A549 (cell line): ENCODE measurements around the gene CCDC63.

ENCODE experiments used
- CEBPB ChIP-seq, 2 experiments: fragments of >200 bp in 1 of 2; sonication (Bioruptor Twin) in 1 of 2; formaldehyde crosslinking in 1 of 2; IDR thresholded peaks; 2 replicates each; pipeline ENCODE4 v1.6.1; 2012 to 2016
- HOXB5 ChIP-seq: fragments of 250-450 bp; sonication (Bioruptor Pico); IDR thresholded peaks from 2 replicates; pipeline ENCODE4 v1.5.0; 2020; ENCODE audit warnings: mild to moderate bottlenecking, moderate library complexity
- PHF8 ChIP-seq: fragments of 200-600 bp; sonication (generic); IDR thresholded peaks from 2 replicates; pipeline ENCODE4 v1.6.1; 2016; ENCODE audit warnings: low read depth, mild to moderate bottlenecking, antibody characterized with exemption, moderate library complexity, borderline replicate concordance
- POLR2A ChIP-seq: IDR thresholded peaks from 2 replicates; pipeline ENCODE4 v1.6.1; 2012; ENCODE audit warnings: mild to moderate bottlenecking, low read length
- RFX5 ChIP-seq: fragments of 450-650 bp; IDR thresholded peaks from 2 replicates; pipeline ENCODE4 v1.7.1; 2014; ENCODE audit warnings: antibody characterized with exemption, mild to moderate bottlenecking, moderate library complexity
- ZSCAN20 ChIP-seq: fragments of 250-450 bp; sonication (Bioruptor Pico); IDR thresholded peaks from 2 replicates; pipeline ENCODE4 v1.8.0; 2022; ENCODE audit warnings: mild to moderate bottlenecking, moderate library complexity
- TF ChIP-seq, protein P1 (sequence below): fragments of >200 bp; sonication (Bioruptor Twin); formaldehyde crosslinking; IDR thresholded peaks from 3 replicates; pipeline ENCODE4 v1.5.1; 2016
- TF ChIP-seq, protein P2 (sequence below): fragments of 450-650 bp; IDR thresholded peaks from 2 replicates; pipeline ENCODE4 v1.6.1; 2014; ENCODE audit warnings: antibody characterized with exemption
- TF ChIP-seq, protein P3 (sequence below): IDR thresholded peaks from 2 replicates; pipeline ENCODE4 v1.6.1; 2012
- TF ChIP-seq, protein P4 (sequence below): IDR thresholded peaks from 2 replicates; pipeline ENCODE4 v1.6.1; 2012; ENCODE audit warnings: low read depth, borderline replicate concordance

DNA sequence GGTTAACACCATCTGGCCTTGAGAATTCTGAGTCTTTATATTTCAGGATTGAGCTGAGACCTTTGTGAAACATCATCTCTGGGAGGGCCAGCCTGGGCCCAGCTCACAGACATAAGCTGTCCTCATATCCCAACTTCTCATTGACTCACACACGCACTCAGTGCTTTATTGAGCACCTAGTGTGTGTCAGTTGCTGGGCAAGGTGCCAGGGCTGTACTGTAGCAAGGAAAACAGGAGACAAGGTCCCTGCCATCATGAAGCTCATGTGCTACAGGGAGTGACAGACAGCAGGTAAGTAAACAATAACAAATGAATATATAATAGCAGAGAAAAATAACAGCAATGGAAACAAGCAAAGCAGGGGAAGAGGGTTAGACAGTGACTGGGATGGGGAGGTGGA lies 30.5 kb upstream of the CCDC63 start:
- TF ChIP-seq ZSCAN20 (CRISPR knock-in tag) (no peak), POLR2A (no peak), RFX5 (no peak), CEBPB (IDR thresholded peaks at IDR 0.05) (no peak), HOXB5 (no peak), PHF8 (no peak)
- TF ChIP-seq, protein P1, sequence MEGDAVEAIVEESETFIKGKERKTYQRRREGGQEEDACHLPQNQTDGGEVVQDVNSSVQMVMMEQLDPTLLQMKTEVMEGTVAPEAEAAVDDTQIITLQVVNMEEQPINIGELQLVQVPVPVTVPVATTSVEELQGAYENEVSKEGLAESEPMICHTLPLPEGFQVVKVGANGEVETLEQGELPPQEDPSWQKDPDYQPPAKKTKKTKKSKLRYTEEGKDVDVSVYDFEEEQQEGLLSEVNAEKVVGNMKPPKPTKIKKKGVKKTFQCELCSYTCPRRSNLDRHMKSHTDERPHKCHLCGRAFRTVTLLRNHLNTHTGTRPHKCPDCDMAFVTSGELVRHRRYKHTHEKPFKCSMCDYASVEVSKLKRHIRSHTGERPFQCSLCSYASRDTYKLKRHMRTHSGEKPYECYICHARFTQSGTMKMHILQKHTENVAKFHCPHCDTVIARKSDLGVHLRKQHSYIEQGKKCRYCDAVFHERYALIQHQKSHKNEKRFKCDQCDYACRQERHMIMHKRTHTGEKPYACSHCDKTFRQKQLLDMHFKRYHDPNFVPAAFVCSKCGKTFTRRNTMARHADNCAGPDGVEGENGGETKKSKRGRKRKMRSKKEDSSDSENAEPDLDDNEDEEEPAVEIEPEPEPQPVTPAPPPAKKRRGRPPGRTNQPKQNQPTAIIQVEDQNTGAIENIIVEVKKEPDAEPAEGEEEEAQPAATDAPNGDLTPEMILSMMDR = no peak
- TF ChIP-seq, protein P2, sequence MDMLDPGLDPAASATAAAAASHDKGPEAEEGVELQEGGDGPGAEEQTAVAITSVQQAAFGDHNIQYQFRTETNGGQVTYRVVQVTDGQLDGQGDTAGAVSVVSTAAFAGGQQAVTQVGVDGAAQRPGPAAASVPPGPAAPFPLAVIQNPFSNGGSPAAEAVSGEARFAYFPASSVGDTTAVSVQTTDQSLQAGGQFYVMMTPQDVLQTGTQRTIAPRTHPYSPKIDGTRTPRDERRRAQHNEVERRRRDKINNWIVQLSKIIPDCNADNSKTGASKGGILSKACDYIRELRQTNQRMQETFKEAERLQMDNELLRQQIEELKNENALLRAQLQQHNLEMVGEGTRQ = no peak
- TF ChIP-seq, protein P3, sequence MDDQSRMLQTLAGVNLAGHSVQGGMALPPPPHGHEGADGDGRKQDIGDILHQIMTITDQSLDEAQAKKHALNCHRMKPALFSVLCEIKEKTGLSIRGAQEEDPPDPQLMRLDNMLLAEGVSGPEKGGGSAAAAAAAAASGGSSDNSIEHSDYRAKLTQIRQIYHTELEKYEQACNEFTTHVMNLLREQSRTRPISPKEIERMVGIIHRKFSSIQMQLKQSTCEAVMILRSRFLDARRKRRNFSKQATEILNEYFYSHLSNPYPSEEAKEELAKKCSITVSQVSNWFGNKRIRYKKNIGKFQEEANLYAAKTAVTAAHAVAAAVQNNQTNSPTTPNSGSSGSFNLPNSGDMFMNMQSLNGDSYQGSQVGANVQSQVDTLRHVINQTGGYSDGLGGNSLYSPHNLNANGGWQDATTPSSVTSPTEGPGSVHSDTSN = no peak
- TF ChIP-seq, protein P4, sequence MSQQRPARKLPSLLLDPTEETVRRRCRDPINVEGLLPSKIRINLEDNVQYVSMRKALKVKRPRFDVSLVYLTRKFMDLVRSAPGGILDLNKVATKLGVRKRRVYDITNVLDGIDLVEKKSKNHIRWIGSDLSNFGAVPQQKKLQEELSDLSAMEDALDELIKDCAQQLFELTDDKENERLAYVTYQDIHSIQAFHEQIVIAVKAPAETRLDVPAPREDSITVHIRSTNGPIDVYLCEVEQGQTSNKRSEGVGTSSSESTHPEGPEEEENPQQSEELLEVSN = no peak
